ENCODE data around the gene SLC25A23.

SLC25A23 gene

GRCh38 chr19:6424195-6424938 is 35.2 kb downstream of the SLC25A23 start, which contains the start of gene KHSRP:
TSS of gene KHSRP (minus strand) at chr19:6424811. CDS start at chr19:6424701, 110 bp downstream.
- Histone ChIP-seq H3K27me3 (ENCODE audit: control insufficient read depth, insufficient read depth, low read length) (no peaks in the 10 kb centered on the region), H3K27ac (ENCODE audit: low read length) (no peak within 1 kb of the TSS), H3K9me3 (ENCODE audit: control insufficient read depth, insufficient read depth, low read length) (no peaks in the 10 kb centered on the region; the same call in 1 of the 2 replicates), H3K36me3 (ENCODE audit: control insufficient read depth, insufficient read depth, low read length) (peaks cover 21% of the 10 kb centered on the region), H3K4me3 (ENCODE audit: low read length) (peak within 1 kb of the TSS; percentile 69), H3K4me1 (ENCODE audit: control insufficient read depth, insufficient read depth, low read length) (no peaks in the 10 kb centered on the region)
- no CpG with 5 or more reads among the region's 114 CpGs for WGBS (ENCODE audit: insufficient coverage, insufficient read length)
- DNase-seq (ENCODE audit: low read depth, low spot score), result no peak

GRCh38 chr19:6423499-6424194 is 35.9 kb downstream of the SLC25A23 start:
- WGBS (ENCODE audit: insufficient coverage, insufficient read length), result no CpG with 5 or more reads among the region's 20 CpGs
- DNase-seq (ENCODE audit: low read depth, low spot score), result no peak
- H3K4me3 ChIP-seq (ENCODE audit: low read length), result peak overlapping the region; percentile 69
- no peaks in the 10 kb centered on the region for H3K27me3 ChIP-seq (ENCODE audit: control insufficient read depth, insufficient read depth, low read length)
- H3K27ac ChIP-seq (ENCODE audit: low read length), result no peak overlapping the region
- H3K9me3 ChIP-seq (ENCODE audit: control insufficient read depth, insufficient read depth, low read length), result no peaks in the 10 kb centered on the region; the same call in 1 of the 2 replicates
- no peaks in the 10 kb centered on the region for H3K4me1 ChIP-seq (ENCODE audit: control insufficient read depth, insufficient read depth, low read length)
- H3K36me3 ChIP-seq (ENCODE audit: control insufficient read depth, insufficient read depth, low read length), result peaks cover 28% of the 10 kb centered on the region

GRCh38 chr19:6421075-6422014 is 38.2 kb downstream of the SLC25A23 start:
- H3K36me3 ChIP-seq (ENCODE audit: control insufficient read depth, insufficient read depth, low read length), result peaks cover 51% of the 10 kb centered on the region
- no peak overlapping the region for H3K4me3 ChIP-seq (ENCODE audit: low read length)
- H3K27ac ChIP-seq (ENCODE audit: low read length), result no peak overlapping the region
- H3K9me3 ChIP-seq (ENCODE audit: control insufficient read depth, insufficient read depth, low read length), result no peaks in the 10 kb centered on the region; the same call in 1 of the 2 replicates
- H3K27me3 ChIP-seq (ENCODE audit: control insufficient read depth, insufficient read depth, low read length), result no peaks in the 10 kb centered on the region
- no peaks in the 10 kb centered on the region for H3K4me1 ChIP-seq (ENCODE audit: control insufficient read depth, insufficient read depth, low read length)
- DNase-seq (ENCODE audit: low read depth, low spot score), result no peak
- no CpG with 5 or more reads among the region's 20 CpGs for WGBS (ENCODE audit: insufficient coverage, insufficient read length)

DNA sequence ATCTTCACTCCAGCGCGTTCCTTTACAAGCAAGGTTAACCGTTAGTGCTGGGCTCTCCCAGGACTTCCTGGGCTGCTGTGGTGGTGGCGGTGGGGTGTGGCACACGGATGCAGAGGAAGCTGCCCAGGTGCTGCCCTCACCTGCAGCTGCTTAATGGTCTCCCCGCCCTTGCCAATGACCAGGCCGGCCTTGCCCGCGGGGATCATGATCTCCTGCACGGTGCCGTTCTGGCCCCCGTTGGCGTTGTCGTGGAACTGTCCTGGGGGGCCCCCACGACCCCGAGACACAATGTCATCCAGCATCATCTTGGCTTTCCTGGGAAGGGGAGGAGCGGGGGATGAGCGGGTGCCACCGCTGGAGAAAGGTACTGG is 41.0 kb downstream of the SLC25A23 start:
- Histone ChIP-seq H3K27ac (ENCODE audit: low read length) (no peak overlapping the region), H3K27me3 (ENCODE audit: control insufficient read depth, insufficient read depth, low read length) (no peaks in the 10 kb centered on the region), H3K4me3 (ENCODE audit: low read length) (no peak overlapping the region), H3K4me1 (ENCODE audit: control insufficient read depth, insufficient read depth, low read length) (no peaks in the 10 kb centered on the region; the same call in 1 of the 2 replicates), H3K36me3 (ENCODE audit: control insufficient read depth, insufficient read depth, low read length) (peaks cover 71% of the 10 kb centered on the region), H3K9me3 (ENCODE audit: control insufficient read depth, insufficient read depth, low read length) (no peaks in the 10 kb centered on the region)
- no peak for DNase-seq (ENCODE audit: low read depth, low spot score)
- no CpG with 5 or more reads among the region's 19 CpGs for WGBS (ENCODE audit: insufficient coverage, insufficient read length)

- no peak for DNase-seq (ENCODE audit: low read depth, low spot score)
- no CpG with 5 or more reads among the region's 33 CpGs for WGBS (ENCODE audit: insufficient coverage, insufficient read length)
- H3K36me3 ChIP-seq (ENCODE audit: control insufficient read depth, insufficient read depth, low read length), result peaks cover 71% of the 10 kb centered on the region
These were observed 41.7 kb downstream of the SLC25A23 start for GRCh38 chr19:6417713-6418561.

DNA sequence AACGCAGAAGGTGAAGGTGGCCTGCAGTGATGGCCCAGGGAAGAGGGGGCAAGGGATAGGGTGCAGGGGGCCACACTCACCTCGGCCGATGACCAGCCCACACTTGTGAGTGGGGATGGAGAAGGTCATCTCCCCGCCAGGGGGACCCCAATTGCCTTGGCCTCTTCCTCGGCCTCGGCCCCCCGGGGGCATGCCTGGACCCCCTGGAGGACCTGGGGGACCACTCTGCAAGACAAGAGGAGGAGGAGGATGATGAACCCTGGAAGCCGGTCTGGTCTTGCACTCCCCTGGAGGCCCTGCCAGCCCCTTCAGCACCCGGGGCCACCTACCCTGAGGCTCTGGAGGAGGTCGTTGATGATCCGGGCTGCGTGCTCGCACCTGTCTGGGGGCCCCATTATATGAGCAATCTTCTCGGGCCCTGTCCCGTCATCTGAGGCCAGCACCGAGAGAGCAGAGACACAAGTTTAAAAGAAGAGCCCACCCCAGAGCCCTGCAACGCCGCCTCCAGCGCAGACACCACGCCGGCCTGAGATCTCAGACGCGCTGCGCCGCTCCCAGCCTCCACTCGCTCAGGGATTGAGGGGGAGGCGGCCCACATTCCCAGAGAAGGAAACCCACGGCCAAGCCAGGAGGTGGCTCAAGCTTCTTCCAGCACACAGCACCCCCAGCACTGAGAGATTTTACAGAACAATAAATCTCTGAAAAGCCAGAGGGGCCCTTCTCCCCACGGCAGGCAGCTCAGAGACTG is 42.8 kb downstream of the SLC25A23 start:
- peaks cover 1% of the 10 kb centered on the region; the same call in 1 of the 2 replicates for H3K4me1 ChIP-seq (ENCODE audit: control insufficient read depth, insufficient read depth, low read length)
- no peak overlapping the region for H3K27ac ChIP-seq (ENCODE audit: low read length)
- H3K9me3 ChIP-seq (ENCODE audit: control insufficient read depth, insufficient read depth, low read length), result no peaks in the 10 kb centered on the region
- no peak overlapping the region for H3K4me3 ChIP-seq (ENCODE audit: low read length)
- no peaks in the 10 kb centered on the region for H3K27me3 ChIP-seq (ENCODE audit: control insufficient read depth, insufficient read depth, low read length)
- no peak for DNase-seq (ENCODE audit: low read depth, low spot score)
- H3K36me3 ChIP-seq (ENCODE audit: control insufficient read depth, insufficient read depth, low read length), result peaks cover 71% of the 10 kb centered on the region
- no CpG with 5 or more reads among the region's 29 CpGs for WGBS (ENCODE audit: insufficient coverage, insufficient read length)

More at GRCh38 chr19:6417713-6418561, 41.7 kb downstream of the SLC25A23 start:
- Histone ChIP-seq H3K4me1 (ENCODE audit: control insufficient read depth, insufficient read depth, low read length) (no peaks in the 10 kb centered on the region; the same call in 1 of the 2 replicates), H3K27me3 (ENCODE audit: control insufficient read depth, insufficient read depth, low read length) (no peaks in the 10 kb centered on the region), H3K27ac (ENCODE audit: low read length) (no peak overlapping the region), H3K4me3 (ENCODE audit: low read length) (no peak overlapping the region), H3K9me3 (ENCODE audit: control insufficient read depth, insufficient read depth, low read length) (no peaks in the 10 kb centered on the region)

- H3K36me3 ChIP-seq (ENCODE audit: control insufficient read depth, insufficient read depth, low read length), result peaks cover 61% of the 10 kb centered on the region
- H3K4me1 ChIP-seq (ENCODE audit: control insufficient read depth, insufficient read depth, low read length), result peaks cover 1% of the 10 kb centered on the region; the same call in 1 of the 2 replicates
- no peak for DNase-seq (ENCODE audit: low read depth, low spot score)
- no peak overlapping the region for H3K4me3 ChIP-seq (ENCODE audit: low read length)
- WGBS (ENCODE audit: insufficient coverage, insufficient read length), result no CpG with 5 or more reads among the region's 32 CpGs
- no peaks in the 10 kb centered on the region for H3K9me3 ChIP-seq (ENCODE audit: control insufficient read depth, insufficient read depth, low read length)
- H3K27me3 ChIP-seq (ENCODE audit: control insufficient read depth, insufficient read depth, low read length), result no peaks in the 10 kb centered on the region
- H3K27ac ChIP-seq (ENCODE audit: low read length), result no peak overlapping the region
These were observed 43.9 kb downstream of the SLC25A23 start for GRCh38 chr19:6415591-6416190.

DNA sequence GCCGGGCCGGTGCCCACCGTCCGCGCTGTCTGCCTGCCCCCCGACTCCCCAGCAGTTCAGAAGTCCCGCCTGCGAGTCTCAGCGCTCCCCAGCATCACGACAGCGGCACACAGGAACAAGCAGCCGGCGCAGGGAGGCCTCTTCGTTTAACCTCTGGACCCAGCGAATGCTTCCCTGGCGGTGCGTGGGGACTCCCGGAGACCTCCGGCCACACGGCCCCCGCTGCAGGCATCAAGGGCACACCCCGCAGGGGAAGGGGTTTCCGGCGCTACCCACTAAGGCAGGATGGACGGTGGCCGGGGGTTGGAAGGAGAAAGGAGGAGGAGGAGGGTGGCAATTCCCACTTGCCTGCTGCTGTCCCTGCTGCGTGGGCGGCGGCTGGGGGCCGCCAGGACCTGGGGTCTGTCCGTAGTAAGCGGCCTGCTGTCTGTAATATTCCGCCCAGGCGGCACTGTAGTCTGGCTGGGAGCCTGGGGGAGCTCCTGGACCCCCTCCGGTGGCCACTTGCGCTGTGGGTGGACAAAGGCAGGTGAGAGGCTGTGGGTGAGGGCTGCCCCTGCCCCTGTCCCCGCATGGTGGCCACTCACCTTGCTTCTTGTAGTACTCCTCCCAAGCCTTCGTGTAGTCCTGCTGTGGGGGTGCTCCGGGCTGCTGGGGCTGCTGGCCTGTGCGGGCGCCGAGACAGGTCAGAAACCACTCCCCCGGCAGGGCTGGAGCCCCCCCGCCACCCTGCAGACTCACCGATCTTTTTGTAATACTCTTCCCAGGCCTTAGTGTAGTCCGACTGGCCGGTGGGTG is 44.6 kb downstream of the SLC25A23 start:
- Histone ChIP-seq H3K9me3 (ENCODE audit: control insufficient read depth, insufficient read depth, low read length) (no peaks in the 10 kb centered on the region), H3K36me3 (ENCODE audit: control insufficient read depth, insufficient read depth, low read length) (peaks cover 55% of the 10 kb centered on the region), H3K4me1 (ENCODE audit: control insufficient read depth, insufficient read depth, low read length) (peaks cover 1% of the 10 kb centered on the region; the same call in 1 of the 2 replicates), H3K27ac (ENCODE audit: low read length) (no peak overlapping the region), H3K4me3 (ENCODE audit: low read length) (no peak overlapping the region), H3K27me3 (ENCODE audit: control insufficient read depth, insufficient read depth, low read length) (no peaks in the 10 kb centered on the region)
- DNase-seq (ENCODE audit: low read depth, low spot score), result no peak
- WGBS (ENCODE audit: insufficient coverage, insufficient read length), result no CpG with 5 or more reads among the region's 47 CpGs

Data from iPS DF 6.9 (cell line).